ENCODE measurements around the gene CCDC71.

- TF ChIP-seq CTCF (IDR thresholded peaks at IDR 0.05) (no peak), POLR2A (IDR thresholded peaks at IDR 0.05; ENCODE audit: low read depth) (no peak), POLR2AphosphoS5 (IDR thresholded peaks at IDR 0.05) (no peak), EP300 (IDR thresholded peaks at IDR 0.05) (no peak)
Measured at GRCh38 chr3:49166752-49167556, 823 bp upstream of the CCDC71 start.
